HG03108 (cell line): ENCODE results near the gene RFX2.

ENCODE experiments used
- ATAC-seq: cut with Tn5 transposase; IDR thresholded peaks from one replicate; pipeline ENCODE4 v1.9.1; 2021; ENCODE audit warnings: moderate library complexity; ENCODE audit not compliant: unreplicated experiment

RFX2 gene

GRCh38 chr19:6061376-6062130 lies 48.7 kb downstream of the RFX2 start:
- no peak for ATAC-seq

GRCh38 chr19:6060600-6061375 lies 49.5 kb downstream of the RFX2 start:
- ATAC-seq: no peak

- no peak for ATAC-seq
Measured at GRCh38 chr19:6059988-6060599, 50.2 kb downstream of the RFX2 start.

GRCh38 chr19:6059396-6059947 lies 50.8 kb downstream of the RFX2 start:
- no peak for ATAC-seq

GRCh38 chr19:6058518-6059201 lies 51.6 kb downstream of the RFX2 start:
- no peak for ATAC-seq

GRCh38 chr19:6057651-6058517 lies 52.4 kb downstream of the RFX2 start:
- ATAC-seq: no peak

GRCh38 chr19:6056801-6057650 lies 53.3 kb downstream of the RFX2 start:
- ATAC-seq: no peak

- ATAC-seq: no peak
Measured at GRCh38 chr19:6056282-6056741, 54.0 kb downstream of the RFX2 start.

GRCh38 chr19:6055013-6055795 lies 55.1 kb downstream of the RFX2 start:
- ATAC-seq: no peak

GRCh38 chr19:6048793-6049405 lies 61.4 kb downstream of the RFX2 start:
- ATAC-seq: peak; percentile 77

- ATAC-seq: no peak
Measured at GRCh38 chr19:6048348-6048747, 62.0 kb downstream of the RFX2 start.

GRCh38 chr19:6047741-6048251 lies 62.5 kb downstream of the RFX2 start:
- ATAC-seq: no peak

- ATAC-seq: no peak
Measured at GRCh38 chr19:6047256-6047655, 63.0 kb downstream of the RFX2 start.

- no peak for ATAC-seq
Measured at GRCh38 chr19:6045108-6045507, 65.2 kb downstream of the RFX2 start.

GRCh38 chr19:6044056-6044805 lies 66.1 kb downstream of the RFX2 start:
- ATAC-seq: no peak

GRCh38 chr19:6042776-6043726 lies 67.2 kb downstream of the RFX2 start:
- no peak for ATAC-seq
